GM12873 (cell line): ENCODE data around the gene STARD8.

Experiments
- CTCF ChIP-seq: IDR thresholded peaks from 2 replicates; pipeline ENCODE4 v1.5.1; 2012; ENCODE audit warnings: low read depth, mild to moderate bottlenecking, moderate library complexity, low read length, control low read depth; ENCODE audit not compliant: insufficient read depth; ENCODE audit errors: missing control alignments

STARD8 gene

DNA sequence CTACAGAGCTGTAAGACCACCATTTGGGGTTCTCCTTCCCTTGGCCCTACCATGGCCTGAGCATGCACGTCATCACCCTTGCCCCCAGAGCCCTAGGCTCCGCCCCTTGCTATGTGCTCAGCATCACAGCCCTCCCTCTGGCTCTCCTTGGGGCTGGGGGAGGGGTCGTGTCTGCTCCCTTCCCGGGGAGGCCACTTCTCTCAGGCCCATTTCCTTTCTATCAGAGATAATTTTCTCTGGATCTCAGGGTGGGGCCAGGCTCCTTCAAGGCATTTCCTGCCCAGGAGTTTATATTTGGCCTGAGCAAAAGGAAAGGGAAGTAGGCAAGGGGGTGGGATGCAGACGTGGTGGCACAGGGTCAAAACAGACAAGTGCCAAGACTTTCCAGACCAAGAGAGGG is 55.9 kb downstream of the STARD8 start:
- TF ChIP-seq CTCF = no peak

GRCh38 chrX:68703846-68704245 is 56.4 kb downstream of the STARD8 start:
- TF ChIP-seq CTCF = no peak

DNA sequence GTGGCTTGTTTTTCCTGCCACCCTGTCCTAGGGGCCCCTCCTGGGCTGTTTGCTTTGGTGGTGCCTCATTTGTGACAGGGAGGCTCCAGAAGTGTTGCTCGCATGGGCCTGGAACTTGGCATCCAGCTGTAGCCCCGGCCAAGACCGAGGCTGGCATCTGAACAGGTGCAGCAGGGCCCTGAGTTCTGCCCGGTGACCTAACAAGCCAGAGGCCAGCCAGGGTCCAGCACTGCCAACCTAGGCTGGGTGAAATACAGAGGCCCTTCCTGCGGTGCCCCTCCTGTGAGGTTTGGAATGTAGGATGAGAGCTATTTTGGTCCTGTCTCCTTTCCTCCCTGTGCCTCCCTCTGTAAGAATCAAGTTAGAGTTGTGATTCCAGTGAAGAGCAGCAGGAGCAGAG is 58.5 kb downstream of the STARD8 start:
- TF ChIP-seq CTCF = no peak

DNA sequence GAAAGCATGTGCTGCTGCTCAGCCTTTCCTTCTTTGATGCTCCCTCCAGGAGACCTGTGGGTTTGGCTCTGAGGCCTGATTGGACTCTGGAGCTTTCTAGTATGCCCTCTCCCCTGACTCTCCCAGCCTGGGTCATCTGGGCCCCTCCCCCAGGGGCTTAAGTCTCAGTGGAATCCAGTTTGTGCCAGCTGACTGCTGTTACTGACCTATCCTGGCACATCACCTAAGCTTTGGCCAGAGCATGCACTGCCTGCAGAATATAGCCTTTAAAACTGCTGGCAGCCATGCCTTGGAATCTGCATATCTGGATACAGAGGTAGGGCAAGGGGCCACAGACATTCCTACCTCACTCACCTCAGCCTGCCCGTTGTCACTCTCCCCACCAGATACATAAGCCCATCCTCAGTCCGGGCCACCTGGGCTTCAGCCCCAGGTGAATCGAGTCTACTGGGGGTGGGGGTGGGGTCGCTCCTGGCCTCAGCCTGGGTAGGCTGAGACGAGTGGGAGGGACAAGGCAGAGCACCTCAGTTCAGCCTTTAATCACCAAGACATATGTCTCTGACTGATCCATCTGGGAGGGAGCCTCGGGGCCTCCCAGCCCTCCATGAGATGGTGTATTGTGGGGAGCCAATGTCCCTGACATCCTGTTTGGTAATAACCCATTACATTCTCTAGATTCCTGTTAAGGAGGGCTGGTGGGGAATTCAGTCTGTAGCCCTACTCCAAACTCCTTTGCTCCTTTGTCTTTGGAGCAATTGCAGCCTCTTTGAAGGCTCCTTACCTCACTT is 61.2 kb downstream of the STARD8 start:
- TF ChIP-seq CTCF = no peak

GRCh38 chrX:68710870-68711576 is 63.6 kb downstream of the STARD8 start:
- peak; percentile 64 for TF ChIP-seq CTCF

GRCh38 chrX:68711845-68712244 is 64.4 kb downstream of the STARD8 start:
- no peak for TF ChIP-seq CTCF

DNA sequence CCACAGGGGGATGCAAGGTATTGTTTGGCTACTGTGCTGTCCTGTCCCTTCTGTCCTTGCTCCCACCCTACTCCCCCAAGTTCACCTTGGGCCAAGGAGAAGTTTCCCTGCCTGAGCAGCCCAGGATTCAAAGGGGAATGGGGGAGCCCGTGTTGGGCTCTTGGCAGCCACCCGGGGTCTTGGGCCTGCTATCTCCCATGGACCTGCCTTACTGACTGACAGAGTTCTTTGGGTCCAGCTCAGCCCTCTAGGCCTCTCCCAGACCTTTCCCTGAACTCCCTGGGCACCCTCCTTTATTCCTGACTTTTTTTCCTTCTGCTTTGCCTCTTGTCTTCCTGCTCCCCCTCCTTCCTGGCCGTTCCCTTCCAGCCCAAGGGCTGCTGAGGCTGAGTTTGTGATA is 67.4 kb downstream of the STARD8 start:
- TF ChIP-seq CTCF = no peak
